Measurements from ENCODE around the gene SSBP4.
"Not testable (repeated sequence)": the region's sequence is repeated elsewhere in the genome, so short reads cannot be mapped to it uniquely, and the experiment has no call there.

DNA sequence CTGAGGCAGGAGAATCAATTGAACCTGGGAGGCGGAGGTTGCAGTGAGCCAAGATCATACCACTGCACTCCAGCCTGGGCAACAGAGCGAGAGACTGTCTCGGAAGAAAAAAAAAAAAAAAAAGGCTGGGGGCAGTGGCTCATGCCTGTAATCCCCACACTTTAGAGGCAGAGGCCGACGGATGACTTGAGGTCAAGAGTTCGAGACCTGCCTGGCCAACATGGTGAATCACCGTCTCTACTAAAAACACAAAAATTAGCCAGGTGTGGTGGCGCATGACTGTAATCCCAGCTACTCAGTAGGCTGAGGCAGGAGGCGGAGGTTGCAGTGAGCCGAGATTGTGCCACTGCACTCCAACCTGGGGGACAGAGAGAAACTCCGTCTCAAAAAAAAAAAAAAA lies 35.6 kb upstream of the SSBP4 start:
- TF ChIP-seq, protein P1, sequence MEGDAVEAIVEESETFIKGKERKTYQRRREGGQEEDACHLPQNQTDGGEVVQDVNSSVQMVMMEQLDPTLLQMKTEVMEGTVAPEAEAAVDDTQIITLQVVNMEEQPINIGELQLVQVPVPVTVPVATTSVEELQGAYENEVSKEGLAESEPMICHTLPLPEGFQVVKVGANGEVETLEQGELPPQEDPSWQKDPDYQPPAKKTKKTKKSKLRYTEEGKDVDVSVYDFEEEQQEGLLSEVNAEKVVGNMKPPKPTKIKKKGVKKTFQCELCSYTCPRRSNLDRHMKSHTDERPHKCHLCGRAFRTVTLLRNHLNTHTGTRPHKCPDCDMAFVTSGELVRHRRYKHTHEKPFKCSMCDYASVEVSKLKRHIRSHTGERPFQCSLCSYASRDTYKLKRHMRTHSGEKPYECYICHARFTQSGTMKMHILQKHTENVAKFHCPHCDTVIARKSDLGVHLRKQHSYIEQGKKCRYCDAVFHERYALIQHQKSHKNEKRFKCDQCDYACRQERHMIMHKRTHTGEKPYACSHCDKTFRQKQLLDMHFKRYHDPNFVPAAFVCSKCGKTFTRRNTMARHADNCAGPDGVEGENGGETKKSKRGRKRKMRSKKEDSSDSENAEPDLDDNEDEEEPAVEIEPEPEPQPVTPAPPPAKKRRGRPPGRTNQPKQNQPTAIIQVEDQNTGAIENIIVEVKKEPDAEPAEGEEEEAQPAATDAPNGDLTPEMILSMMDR (IDR thresholded peaks at IDR 0.05; ENCODE audit: borderline replicate concordance, extremely low read depth, low read length, poor library complexity, severe bottlenecking) = not testable (repeated sequence)
- not testable (repeated sequence) for TF ChIP-seq EZH2 (IDR thresholded peaks at IDR 0.05; ENCODE audit: borderline replicate concordance, low read depth, low read length, severe bottlenecking)
